IMR-90 (cell line): ENCODE measurements around the gene ALDH1A1. TPM values are rescaled to one million over a fixed set of nuclear protein-coding genes. Genes with fewer than 3 reads are reported as not detected.

Experiments
- ATAC-seq: fragments of 200-7000 bp; cut with Tn5 transposase; 2 replicates; pipeline ENCODE4 v1.9.1; 2020; ENCODE audit warnings: low read depth, mild to moderate bottlenecking, moderate library complexity
- BruUV-seq: library from RNA; stranded (reverse); fragments of 400-500 nt; replicated peaks from 2 replicates; lab custom pipeline; 2021; lab: Mats Ljungman, UMichigan
- CTCF ChIA-PET: fragments of 300-600 bp; formaldehyde crosslinking; extraction: SDS; loops from one replicate; lab custom pipeline; 2021; ENCODE audit warnings: antibody characterized with exemption; lab: Yijun Ruan, JAX
- POLR2A ChIA-PET: fragments of 300-600 bp; sonication (Branson Sonifier 250); formaldehyde crosslinking; loops from one replicate; lab custom pipeline; 2022; ENCODE audit warnings: antibody characterized with exemption; ENCODE audit not compliant: unreplicated experiment; lab: Charles Lee
- DNase-seq: peaks from one replicate; pipeline ENCODE4 v3.0.0; 2013
- H2AFZ ChIP-seq: replicated peaks from 2 replicates; pipeline ENCODE3; 2013; ENCODE audit warnings: low read length, mild to moderate bottlenecking; ENCODE audit not compliant: poor library complexity
- H2AK5ac ChIP-seq: 2 replicates; pipeline ENCODE4 v1.6.1; 2013; ENCODE audit warnings: low read depth, low read length, inconsistent platforms
- H2AK9ac ChIP-seq: replicated peaks from 2 replicates; pipeline ENCODE3; 2013; ENCODE audit warnings: mild to moderate bottlenecking, low read depth, low read length, moderate library complexity; ENCODE audit not compliant: poor library complexity
- H2BK120ac ChIP-seq: 2 replicates; pipeline ENCODE4 v1.6.1; 2013; ENCODE audit warnings: low read depth, low read length, inconsistent platforms
- H2BK15ac ChIP-seq: 3 replicates; pipeline ENCODE4 v1.6.1; 2013; ENCODE audit warnings: low read depth, low read length, inconsistent platforms
- H2BK20ac ChIP-seq: 2 replicates; pipeline ENCODE4 v1.6.1; 2013; ENCODE audit warnings: low read depth, mild to moderate bottlenecking, inconsistent platforms, low read length, moderate library complexity
- H2BK5ac ChIP-seq: 2 replicates; pipeline ENCODE4 v1.6.1; 2013; ENCODE audit warnings: mild to moderate bottlenecking, low read depth, low read length, inconsistent platforms; ENCODE audit not compliant: poor library complexity, severe bottlenecking
- H3K14ac ChIP-seq: replicated peaks from 2 replicates; pipeline ENCODE4 v1.6.1; 2013; ENCODE audit warnings: low read depth, low read length, inconsistent platforms
- H3K18ac ChIP-seq: 2 replicates; pipeline ENCODE4 v1.6.1; 2013; ENCODE audit warnings: low read depth, low read length, control low read depth
- H3K23ac ChIP-seq: 2 replicates; pipeline ENCODE4 v1.6.1; 2013; ENCODE audit warnings: low read depth, low read length, inconsistent platforms
- H3K27ac ChIP-seq: 2 replicates; pipeline ENCODE4 v1.5.1; 2013; ENCODE audit warnings: mild to moderate bottlenecking, control low read depth, low read length; ENCODE audit not compliant: insufficient read depth
- H3K27me3 ChIP-seq: 2 replicates; pipeline ENCODE4 v1.6.1; 2013; ENCODE audit warnings: low read length; ENCODE audit not compliant: control insufficient read depth, insufficient read depth
- H3K36me3 ChIP-seq: 2 replicates; pipeline ENCODE4 v1.6.1; 2013; ENCODE audit warnings: low read length, mixed read lengths; ENCODE audit not compliant: control insufficient read depth, insufficient read depth
- H3K4ac ChIP-seq: 2 replicates; pipeline ENCODE4 v1.6.1; 2013; ENCODE audit warnings: low read depth, low read length, inconsistent platforms
- H3K4me1 ChIP-seq: 2 replicates; pipeline ENCODE4 v1.6.1; 2013; ENCODE audit warnings: low read length, mixed read lengths; ENCODE audit not compliant: control insufficient read depth, insufficient read depth
- H3K4me2 ChIP-seq: 2 replicates; pipeline ENCODE4 v1.6.1; 2013; ENCODE audit warnings: low read depth, mild to moderate bottlenecking, control low read depth, low read length, moderate library complexity
- H3K4me3 ChIP-seq: 2 replicates; pipeline ENCODE4 v1.5.1; 2013; ENCODE audit warnings: low read depth, mild to moderate bottlenecking, control low read depth, low read length, moderate library complexity; ENCODE audit not compliant: insufficient read depth
- H3K56ac ChIP-seq: 2 replicates; pipeline ENCODE4 v1.6.1; 2013; ENCODE audit warnings: low read length, inconsistent platforms; ENCODE audit not compliant: insufficient read depth; ENCODE audit errors: extremely low read depth
- H3K79me1 ChIP-seq, 2 experiments: 2 replicates each; pipeline ENCODE4 v1.6.1; 2013; ENCODE audit warnings: low read length in 2 of 2, inconsistent platforms in 1 of 2, low read depth in 1 of 2
- H3K9ac ChIP-seq: 2 replicates; pipeline ENCODE4 v1.6.1; 2013; ENCODE audit warnings: low read depth, low read length, control low read depth
- H3K9me1 ChIP-seq: 2 replicates; pipeline ENCODE4 v1.6.1; 2013; ENCODE audit warnings: low read length, inconsistent platforms; ENCODE audit not compliant: insufficient read depth
- H3K9me3 ChIP-seq: 2 replicates; pipeline ENCODE4 v1.6.1; 2013; ENCODE audit warnings: low read length; ENCODE audit not compliant: control insufficient read depth, insufficient read depth
- H4K20me1 ChIP-seq: 2 replicates; pipeline ENCODE4 v1.6.1; 2013; ENCODE audit warnings: low read length, inconsistent platforms; ENCODE audit not compliant: insufficient read depth
- H4K5ac ChIP-seq: 2 replicates; pipeline ENCODE4 v1.6.1; 2013; ENCODE audit warnings: mild to moderate bottlenecking, low read depth, low read length, control low read depth
- H4K8ac ChIP-seq, 2 experiments: 2 replicates each; pipeline ENCODE4 v1.6.1; 2013; ENCODE audit warnings: low read depth in 2 of 2, low read length in 2 of 2, control low read depth in 1 of 2, inconsistent platforms in 1 of 2
- H4K91ac ChIP-seq: 2 replicates; pipeline ENCODE4 v1.6.1; 2013; ENCODE audit warnings: low read depth, low read length, inconsistent platforms; ENCODE audit not compliant: insufficient read depth
- MAFK ChIP-seq: IDR thresholded peaks from 2 replicates; pipeline ENCODE4 v1.6.1; 2012; ENCODE audit warnings: low read depth, low read length, improper control_type of control experiment
- NFE2L2 ChIP-seq: fragments of 150-350 bp; IDR thresholded peaks from 2 replicates; pipeline ENCODE4 v1.6.1; 2016; ENCODE audit warnings: low read depth, mild to moderate bottlenecking, low read length
- WGBS, 2 experiments: methylation state at CpG; one replicate each; pipeline versions ENCODE4 v1.1.5 to v1.1.7; 2013; ENCODE audit warnings: missing lambda C conversion rate in 2 of 2; ENCODE audit not compliant: insufficient read length in 1 of 2; ENCODE audit errors: extremely low coverage in 2 of 2; 5-methylcytosine and 5-hydroxymethylcytosine counted together
- dilution Hi-C: fragments of 300-500 bp; cut with HindIII; formaldehyde crosslinking; loops from one replicate; pipeline ENCODE4 v1.14.3; 2018; ENCODE audit warnings: low sequenced_read_pairs; ENCODE audit not compliant: unreplicated experiment
- in situ Hi-C: fragments of 300-500 bp; cut with MboI; formaldehyde crosslinking; loops from 3 replicates; pipeline ENCODE4 v1.14.3; 2019; ENCODE audit warnings: low sequenced_read_pairs, inconsistent platforms, mixed read lengths
- intact Hi-C: fragments of 100-400 bp; cut with micrococcal nuclease; formaldehyde crosslinking; loops from 2 replicates; pipeline ENCODE4 v1.10.0; 2022
- polyA plus RNA-seq, 3 experiments: library from polyadenylated mRNA; depleted of rRNA; stranded (reverse); fragments of >200 nt; gene quantifications; 2 replicates each; pipeline ENCODE4 v1.2.3, GENCODE V29; 2012; ENCODE audit warnings: low replicate concordance in 1 of 3
- total RNA-seq: library from RNA; depleted of rRNA; stranded (reverse); fragments of >200 nt; gene quantifications from 2 replicates; pipeline ENCODE4 v1.2.3, GENCODE V29; 2012
- TF ChIP-seq, protein P1 (sequence below): fragments of 150-350 bp; IDR thresholded peaks from 2 replicates; pipeline ENCODE4 v1.6.1; 2017; ENCODE audit warnings: mild to moderate bottlenecking, antibody characterized with exemption, low read length, low read depth

ALDH1A1 gene
- total and polyA plus RNA-seq, 2 of the 4 experiments (the other 2 are of a cell fraction) = not detected

DNA sequence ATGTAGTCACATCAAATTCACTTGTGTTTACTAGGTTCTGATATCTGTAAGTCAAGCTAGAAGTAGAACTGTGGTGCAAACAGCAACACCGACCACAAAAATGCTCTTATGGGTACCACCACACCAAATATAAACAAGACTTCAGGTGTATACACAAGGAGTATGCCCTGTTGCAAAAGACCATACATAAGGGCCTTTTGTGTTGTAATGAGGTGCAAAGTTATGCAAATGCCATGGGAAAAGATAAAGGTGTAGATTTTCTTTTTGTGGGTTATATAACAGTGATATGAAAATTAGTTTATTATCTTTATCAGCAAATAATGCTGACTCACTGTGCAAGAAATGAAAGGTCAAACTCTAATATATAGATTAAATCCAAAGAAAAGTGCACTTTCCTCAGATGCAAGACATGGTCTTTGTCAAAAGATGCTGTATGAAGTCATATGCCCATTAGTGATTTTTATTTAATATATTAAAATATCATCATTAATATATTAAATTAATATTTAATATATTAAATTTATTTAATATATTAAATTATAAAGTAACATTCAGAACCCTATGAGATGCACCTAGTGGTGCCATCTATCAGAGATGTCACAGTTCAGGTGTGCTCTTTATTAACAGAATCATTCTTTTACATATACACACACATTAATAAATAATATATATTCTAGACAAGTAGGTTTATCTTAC is 26.7 kb upstream of the ALDH1A1 start:
- H3K14ac ChIP-seq = no peak overlapping the region
- H3K23ac ChIP-seq = no peak overlapping the region
- H3K9me3 ChIP-seq = no peaks in the 10 kb centered on the region
- no peak overlapping the region for H2AFZ ChIP-seq
- H4K91ac ChIP-seq = no peak overlapping the region
- H3K27me3 ChIP-seq = no peaks in the 10 kb centered on the region; the same call in 1 of the 2 replicates
- no peaks in the 10 kb centered on the region for H4K20me1 ChIP-seq
- H2BK20ac ChIP-seq = no peak overlapping the region
- no peak overlapping the region for H2BK15ac ChIP-seq
- WGBS, 2 experiments = no CpG with 5 or more reads among the region's 1 CpG
- H4K8ac ChIP-seq = no peak overlapping the region
- H3K79me1 ChIP-seq = no peaks in the 10 kb centered on the region
- TF ChIP-seq, protein P1, sequence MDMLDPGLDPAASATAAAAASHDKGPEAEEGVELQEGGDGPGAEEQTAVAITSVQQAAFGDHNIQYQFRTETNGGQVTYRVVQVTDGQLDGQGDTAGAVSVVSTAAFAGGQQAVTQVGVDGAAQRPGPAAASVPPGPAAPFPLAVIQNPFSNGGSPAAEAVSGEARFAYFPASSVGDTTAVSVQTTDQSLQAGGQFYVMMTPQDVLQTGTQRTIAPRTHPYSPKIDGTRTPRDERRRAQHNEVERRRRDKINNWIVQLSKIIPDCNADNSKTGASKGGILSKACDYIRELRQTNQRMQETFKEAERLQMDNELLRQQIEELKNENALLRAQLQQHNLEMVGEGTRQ = no peak
- 0 out of 2 replicates have a peak, but pooled peaks have one; percentile 4 for TF ChIP-seq MAFK
- peak; percentile 68 for TF ChIP-seq NFE2L2
- no peaks in the 10 kb centered on the region for H3K4me1 ChIP-seq
- H2AK5ac ChIP-seq = no peak overlapping the region
- H4K5ac ChIP-seq = no peak overlapping the region
- H2AK9ac ChIP-seq = no peak overlapping the region
- no peak overlapping the region for H3K56ac ChIP-seq
- H3K27ac ChIP-seq = no peak overlapping the region
- in situ Hi-C loops = no loop called here
- DNase-seq (no peak), ATAC-seq (no peak)
- no peak overlapping the region for H2BK5ac ChIP-seq
- CTCF ChIA-PET = no interaction called here
- no peaks in the 10 kb centered on the region for H3K9me1 ChIP-seq
- dilution Hi-C loops = no loop called here
- POLR2A ChIA-PET = no interaction called here
- intact Hi-C loops = loop anchor here (10.0 kb wide), 1 partner anchor 745 kb away; no protein-coding TSS in a partner anchor
- no peak overlapping the region for H2BK120ac ChIP-seq
- H3K36me3 ChIP-seq = no peaks in the 10 kb centered on the region
- no peak overlapping the region for H3K4me3 ChIP-seq
- H3K9ac ChIP-seq = no peak overlapping the region
- H3K4me2 ChIP-seq = no peak overlapping the region
- no peak overlapping the region for H3K4ac ChIP-seq
- no peak overlapping the region for H3K18ac ChIP-seq
- no TSS peak for BruUV-seq
